ENCODE measurements around the gene DNAJC6.
"Not testable (repeated sequence)": the region's sequence is repeated elsewhere in the genome, so short reads cannot be mapped to it uniquely, and the experiment has no call there.

DNAJC6 gene

GRCh38 chr1:65425006-65425405 lies 115.7 kb downstream of the DNAJC6 start:
- DNase-seq (ENCODE audit: low read depth in 1 of 2, low spot score in 1 of 2): no peak

- no peak for DNase-seq (ENCODE audit: low read depth in 1 of 2, low spot score in 1 of 2)
These were observed 116.4 kb downstream of the DNAJC6 start for GRCh38 chr1:65425697-65426096.

GRCh38 chr1:65429078-65429477 lies 119.7 kb downstream of the DNAJC6 start:
- no peak for DNase-seq (ENCODE audit: low read depth in 1 of 2, low spot score in 1 of 2)

- DNase-seq (ENCODE audit: low read depth in 1 of 2, low spot score in 1 of 2): no peak
These were observed 120.5 kb downstream of the DNAJC6 start for GRCh38 chr1:65429806-65430205.

GRCh38 chr1:65431111-65431705 lies 121.9 kb downstream of the DNAJC6 start:
- no peak for DNase-seq (ENCODE audit: low read depth in 1 of 2, low spot score in 1 of 2)

- DNase-seq (ENCODE audit: low read depth in 1 of 2, low spot score in 1 of 2): no peak
These were observed 123.6 kb downstream of the DNAJC6 start for GRCh38 chr1:65432918-65433317.

- no peak for DNase-seq (ENCODE audit: low read depth in 1 of 2, low spot score in 1 of 2)
These were observed 124.9 kb downstream of the DNAJC6 start for GRCh38 chr1:65434255-65434654.

GRCh38 chr1:65434760-65435159 lies 125.4 kb downstream of the DNAJC6 start:
- DNase-seq (ENCODE audit: low read depth in 1 of 2, low spot score in 1 of 2): no peak

GRCh38 chr1:65435987-65436386 lies 126.6 kb downstream of the DNAJC6 start:
- DNase-seq (ENCODE audit: low read depth in 1 of 2, low spot score in 1 of 2): no peak

GRCh38 chr1:65437616-65438015 lies 128.3 kb downstream of the DNAJC6 start:
- DNase-seq (ENCODE audit: low read depth in 1 of 2, low spot score in 1 of 2): no peak

GRCh38 chr1:65440322-65440900 lies 131.1 kb downstream of the DNAJC6 start:
- DNase-seq (ENCODE audit: low read depth in 1 of 2, low spot score in 1 of 2): no peak

GRCh38 chr1:65440915-65441314 lies 131.6 kb downstream of the DNAJC6 start:
- no peak for DNase-seq (ENCODE audit: low read depth in 1 of 2, low spot score in 1 of 2)

GRCh38 chr1:65441464-65441863 lies 132.1 kb downstream of the DNAJC6 start:
- DNase-seq (ENCODE audit: low read depth in 1 of 2, low spot score in 1 of 2): no peak

GRCh38 chr1:65442442-65442841 lies 133.1 kb downstream of the DNAJC6 start:
- no peak for DNase-seq (ENCODE audit: low read depth in 1 of 2, low spot score in 1 of 2)

GRCh38 chr1:65443647-65444046 lies 134.3 kb downstream of the DNAJC6 start:
- no peak for DNase-seq (ENCODE audit: low read depth in 1 of 2, low spot score in 1 of 2)

- DNase-seq (ENCODE audit: low read depth in 1 of 2, low spot score in 1 of 2): no peak
These were observed 134.8 kb downstream of the DNAJC6 start for GRCh38 chr1:65444128-65444640.

- DNase-seq (ENCODE audit: low read depth in 1 of 2, low spot score in 1 of 2): no peak
These were observed 136.5 kb downstream of the DNAJC6 start for GRCh38 chr1:65445837-65446236.

GRCh38 chr1:65449214-65449823 lies 140.0 kb downstream of the DNAJC6 start:
- DNase-seq (ENCODE audit: low read depth in 1 of 2, low spot score in 1 of 2): no peak

- DNase-seq (ENCODE audit: low read depth in 1 of 2, low spot score in 1 of 2): not testable (repeated sequence)
These were observed 146.3 kb downstream of the DNAJC6 start for GRCh38 chr1:65455678-65456077.

- DNase-seq (ENCODE audit: low read depth in 1 of 2, low spot score in 1 of 2): no peak
These were observed 147.1 kb downstream of the DNAJC6 start for GRCh38 chr1:65456481-65456880.

GRCh38 chr1:65457868-65458267 lies 148.5 kb downstream of the DNAJC6 start:
- no peak for DNase-seq (ENCODE audit: low read depth in 1 of 2, low spot score in 1 of 2)

GRCh38 chr1:65458730-65459396 lies 149.5 kb downstream of the DNAJC6 start:
- DNase-seq (ENCODE audit: low read depth in 1 of 2, low spot score in 1 of 2): no peak

All from stimulated activated CD4-positive, alpha-beta T cell treated with anti-CD3 and anti-CD28 coated beads, Interleukin-15, amount 100 ng/mL, for 1 hour (primary cell).